GM21447 (cell line): ENCODE data around the gene GET3.

Experiments
- ATAC-seq: cut with Tn5 transposase; IDR thresholded peaks from one replicate; pipeline ENCODE4 v1.9.1; 2021; ENCODE audit not compliant: unreplicated experiment

The GET3 gene

GRCh38 chr19:12778017-12778904, 41.0 kb downstream of the GET3 start:
- no peak for ATAC-seq

GRCh38 chr19:12778905-12779161, 41.5 kb downstream of the GET3 start:
- no peak for ATAC-seq

- ATAC-seq, result no peak
Observed at GRCh38 chr19:12779162-12779993, 42.1 kb downstream of the GET3 start.

GRCh38 chr19:12782174-12782423, 44.8 kb downstream of the GET3 start:
- no peak for ATAC-seq

GRCh38 chr19:12782424-12783290, 45.4 kb downstream of the GET3 start:
- no peak for ATAC-seq

GRCh38 chr19:12783291-12783848, 46.1 kb downstream of the GET3 start:
- ATAC-seq, result no peak

GRCh38 chr19:12783849-12784393, 46.6 kb downstream of the GET3 start:
- no peak for ATAC-seq

- ATAC-seq, result no peak
Observed at GRCh38 chr19:12784394-12784870, 47.1 kb downstream of the GET3 start.

GRCh38 chr19:12784871-12785430, 47.7 kb downstream of the GET3 start:
- no peak for ATAC-seq

- no peak for ATAC-seq
Observed at GRCh38 chr19:12785431-12786031, 48.2 kb downstream of the GET3 start.

GRCh38 chr19:12786141-12786870, 49.0 kb downstream of the GET3 start:
- ATAC-seq, result no peak

- ATAC-seq, result no peak
Observed at GRCh38 chr19:12786952-12787351, 49.7 kb downstream of the GET3 start.

GRCh38 chr19:12787458-12787857, 50.2 kb downstream of the GET3 start:
- no peak for ATAC-seq

GRCh38 chr19:12788042-12788681, 50.9 kb downstream of the GET3 start:
- no peak for ATAC-seq

- no peak for ATAC-seq
Observed at GRCh38 chr19:12788682-12789097, 51.4 kb downstream of the GET3 start.

GRCh38 chr19:12789098-12789903, 52.0 kb downstream of the GET3 start:
- ATAC-seq, result no peak

- peak; percentile 36 for ATAC-seq
Observed at GRCh38 chr19:12789904-12790619, 52.8 kb downstream of the GET3 start.
